BLaER1 treated with 17β-estradiol and CSF1 and Interleukin-3, amounts not matched to agents 10 nM and 100 nM (cell line): Measurements from ENCODE around the gene FARP1.

Experiments used
- H3K27ac ChIP-seq, 11 experiments: shearing (Covaris generic); formaldehyde crosslinking; 2 replicates each; pipeline ENCODE4 v1.8.1; 2022
- H3K27me3 ChIP-seq, 11 experiments: shearing (Covaris generic); formaldehyde crosslinking; 2 replicates each; pipeline ENCODE4 v1.8.1; 2022
- H3K36me3 ChIP-seq, 11 experiments: shearing (Covaris generic); formaldehyde crosslinking; 2 replicates each; pipeline ENCODE4 v1.8.1; 2022
- H3K4me1 ChIP-seq, 10 experiments: shearing (Covaris generic); formaldehyde crosslinking; 2 replicates each; pipeline ENCODE4 v1.8.1; 2022
- H3K4me2 ChIP-seq, 11 experiments: shearing (Covaris generic); formaldehyde crosslinking; 2 replicates each; pipeline ENCODE4 v1.8.1; 2022
- H3K4me3 ChIP-seq, 10 experiments: shearing (Covaris generic); formaldehyde crosslinking; 2 replicates each; pipeline ENCODE4 v1.8.1; 2022
- H3K9ac ChIP-seq, 11 experiments: shearing (Covaris generic); formaldehyde crosslinking; 2 replicates each; pipeline ENCODE4 v1.8.1; 2022
- H3K9me3 ChIP-seq, 11 experiments: shearing (Covaris generic); formaldehyde crosslinking; replicated peaks in 1 of 11; 2 replicates each; pipeline ENCODE4 v1.8.1; 2022
- H4K20me1 ChIP-seq, 11 experiments: shearing (Covaris generic); formaldehyde crosslinking; 2 replicates each; pipeline ENCODE4 v1.8.1; 2022
- Cebpa-rat ChIP-seq, 11 experiments: shearing (Covaris generic); IDR thresholded peaks; 2 replicates each; pipeline ENCODE4 v1.8.1; 2022

FARP1 gene

GRCh38 chr13:98309569-98310335, 166.9 kb downstream of the FARP1 start:
- peaks cover 0 to 12% (median 0%) of the 10 kb centered on the region in 11 experiments; a peak in 1 of 22 replicates for H3K36me3 ChIP-seq
- H3K4me2 ChIP-seq: peak overlapping the region; percentile 52 to 89 (median 71)
- H3K4me3 ChIP-seq: peak overlapping the region in 1 of 10 experiments; percentile 2; a peak in 2 of 20 replicates
- peak overlapping the region in 5 of 11 experiments; percentile 19 to 55 (median 45); a peak in 8 of 22 replicates for H3K9ac ChIP-seq
- peak overlapping the region in 8 of 11 experiments; percentile 16 to 63 (median 32); a peak in 12 of 22 replicates for H3K27ac ChIP-seq
- H3K27me3 ChIP-seq: no peaks in the 10 kb centered on the region
- peaks cover 41 to 78% (median 64%) of the 10 kb centered on the region in 10 experiments for H3K4me1 ChIP-seq
- H3K9me3 ChIP-seq: peaks cover 0 to 13% (median 5%) of the 10 kb centered on the region in 11 experiments; a peak in 6 of 22 replicates
- H4K20me1 ChIP-seq: peaks cover 0 to 49% (median 0%) of the 10 kb centered on the region in 11 experiments; a peak in 2 of 22 replicates
- no peak for TF ChIP-seq Cebpa-rat (IDR thresholded peaks at IDR 0.05)

GRCh38 chr13:98310485-98311199, 167.7 kb downstream of the FARP1 start:
- Histone ChIP-seq H3K9me3 (peaks cover 0 to 8% (median 0%) of the 10 kb centered on the region in 11 experiments; a peak in 5 of 22 replicates), H3K36me3 (peaks cover 0 to 12% (median 0%) of the 10 kb centered on the region in 11 experiments; a peak in 1 of 22 replicates), H3K4me2 (peak overlapping the region in 8 of 11 experiments; percentile 52 to 89 (median 74); a peak in 15 of 22 replicates), H3K4me3 (no peak overlapping the region), H3K27me3 (no peaks in the 10 kb centered on the region), H4K20me1 (peaks cover 0 to 48% (median 0%) of the 10 kb centered on the region in 11 experiments; a peak in 4 of 22 replicates), H3K27ac (peak overlapping the region in 2 of 11 experiments; percentile 6 to 63; a peak in 1 of 22 replicates), H3K9ac (no peak overlapping the region), H3K4me1 (peaks cover 45 to 87% (median 72%) of the 10 kb centered on the region in 10 experiments)
- TF ChIP-seq Cebpa-rat (IDR thresholded peaks at IDR 0.05): no peak

GRCh38 chr13:98311200-98311548, 168.3 kb downstream of the FARP1 start:
- H3K9ac ChIP-seq: no peak overlapping the region
- H3K27me3 ChIP-seq: no peaks in the 10 kb centered on the region
- H3K36me3 ChIP-seq: peaks cover 0 to 18% (median 0%) of the 10 kb centered on the region in 11 experiments; a peak in 6 of 22 replicates
- H3K4me1 ChIP-seq: peaks cover 41 to 87% (median 73%) of the 10 kb centered on the region in 10 experiments
- 0 out of 22 replicates have a peak overlapping the region, but pooled peaks of 1 of the 11 experiments have one; percentile 6 for H3K27ac ChIP-seq
- TF ChIP-seq Cebpa-rat (IDR thresholded peaks at IDR 0.05): no peak
- H4K20me1 ChIP-seq: peaks cover 0 to 43% (median 0%) of the 10 kb centered on the region in 11 experiments; a peak in 4 of 22 replicates
- H3K4me3 ChIP-seq: no peak overlapping the region
- 0 out of 22 replicates have a peak, but pooled peaks cover 0 to 3% (median 0%) of the 10 kb centered on the region in 11 experiments for H3K9me3 ChIP-seq
- peak overlapping the region in 7 of 11 experiments; percentile 7 to 89 (median 63); a peak in 9 of 22 replicates for H3K4me2 ChIP-seq

- H3K27me3 ChIP-seq: no peaks in the 10 kb centered on the region
- no peak overlapping the region; a peak in 1 of 22 replicates for H3K4me2 ChIP-seq
- no peak overlapping the region for H3K4me3 ChIP-seq
- H4K20me1 ChIP-seq: peaks cover 0 to 29% (median 0%) of the 10 kb centered on the region in 11 experiments; a peak in 4 of 22 replicates
- H3K36me3 ChIP-seq: peaks cover 0 to 32% (median 0%) of the 10 kb centered on the region in 11 experiments; a peak in 6 of 22 replicates
- H3K4me1 ChIP-seq: peaks cover 28 to 82% (median 65%) of the 10 kb centered on the region in 10 experiments
- H3K9ac ChIP-seq: no peak overlapping the region
- TF ChIP-seq Cebpa-rat (IDR thresholded peaks at IDR 0.05): no peak
- 0 out of 22 replicates have a peak overlapping the region, but pooled peaks of 1 of the 11 experiments have one; percentile 23 for H3K27ac ChIP-seq
- H3K9me3 ChIP-seq: peaks cover 0 to 5% (median 0%) of the 10 kb centered on the region in 11 experiments; a peak in 3 of 22 replicates
Measured at GRCh38 chr13:98312606-98313005, 169.7 kb downstream of the FARP1 start.

- Histone ChIP-seq H3K4me1 (peaks cover 21 to 79% (median 60%) of the 10 kb centered on the region in 10 experiments), H3K4me2 (no peak overlapping the region), H4K20me1 (peaks cover 0 to 24% (median 0%) of the 10 kb centered on the region in 11 experiments; a peak in 5 of 22 replicates), H3K9me3 (peaks cover 0 to 6% (median 0%) of the 10 kb centered on the region in 11 experiments; a peak in 3 of 22 replicates), H3K27ac (no peak overlapping the region), H3K27me3 (no peaks in the 10 kb centered on the region), H3K4me3 (no peak overlapping the region), H3K36me3 (peaks cover 0 to 33% (median 0%) of the 10 kb centered on the region in 11 experiments; a peak in 6 of 22 replicates), H3K9ac (no peak overlapping the region)
- no peak for TF ChIP-seq Cebpa-rat (IDR thresholded peaks at IDR 0.05)
Measured at GRCh38 chr13:98313023-98313921, 170.4 kb downstream of the FARP1 start.

- TF ChIP-seq Cebpa-rat (IDR thresholded peaks at IDR 0.05): no peak
- H4K20me1 ChIP-seq: peaks cover 0 to 23% (median 0%) of the 10 kb centered on the region in 11 experiments; a peak in 5 of 22 replicates
- no peak overlapping the region for H3K4me3 ChIP-seq
- H3K27ac ChIP-seq: no peak overlapping the region
- no peak overlapping the region for H3K4me2 ChIP-seq
- peaks cover 20 to 74% (median 55%) of the 10 kb centered on the region in 10 experiments for H3K4me1 ChIP-seq
- H3K9me3 ChIP-seq: peaks cover 0 to 6% (median 0%) of the 10 kb centered on the region in 11 experiments; a peak in 3 of 22 replicates
- peaks cover 0 to 33% (median 0%) of the 10 kb centered on the region in 11 experiments; a peak in 6 of 22 replicates for H3K36me3 ChIP-seq
- no peaks in the 10 kb centered on the region for H3K27me3 ChIP-seq
- no peak overlapping the region for H3K9ac ChIP-seq
Measured at GRCh38 chr13:98313922-98314292, 171.0 kb downstream of the FARP1 start.

GRCh38 chr13:98315466-98315865, 172.6 kb downstream of the FARP1 start:
- H4K20me1 ChIP-seq: peaks cover 0 to 18% (median 0%) of the 10 kb centered on the region in 11 experiments; a peak in 5 of 22 replicates
- H3K9ac ChIP-seq: peak overlapping the region in 3 of 11 experiments; percentile 1 to 37 (median 2); a peak in 2 of 22 replicates
- H3K36me3 ChIP-seq: peaks cover 0 to 33% (median 0%) of the 10 kb centered on the region in 11 experiments; a peak in 8 of 22 replicates
- H3K4me2 ChIP-seq: peak overlapping the region; percentile 15 to 70 (median 54); a peak in 20 of 22 replicates
- H3K4me1 ChIP-seq: peaks cover 8 to 61% (median 42%) of the 10 kb centered on the region in 10 experiments; a peak in 19 of 20 replicates
- H3K27me3 ChIP-seq: no peaks in the 10 kb centered on the region
- TF ChIP-seq Cebpa-rat (IDR thresholded peaks at IDR 0.05): no peak
- peak overlapping the region in 7 of 11 experiments; percentile 0 to 54 (median 22); a peak in 9 of 22 replicates for H3K27ac ChIP-seq
- no peak overlapping the region for H3K4me3 ChIP-seq
- peaks cover 0 to 6% (median 0%) of the 10 kb centered on the region in 11 experiments; a peak in 3 of 22 replicates for H3K9me3 ChIP-seq
